ENCODE data around the gene KRTAP12-3. TPM values are rescaled to one million over a fixed set of nuclear protein-coding genes. Genes with fewer than 3 reads are reported as not detected.

KRTAP12-3 gene
- total RNA-seq, 1 experiment from 2014 or later, result not detected

- Mint-ChIP-seq H3K9me3 (peaks cover 40% of the 10 kb centered on the region), H3K27ac (no peak overlapping the region), H3K4me1 (peaks cover 6% of the 10 kb centered on the region), H3K4me3 (no peak overlapping the region), H3K27me3 (ENCODE audit: low read depth) (peaks cover 8% of the 10 kb centered on the region; the same call in 1 of the 2 replicates), H3K36me3 (peaks cover 25% of the 10 kb centered on the region)
- ChIA-PET CTCF (no interaction called here), POLR2A (no interaction called here)
- no peak for TF ChIP-seq GRHL2 (CRISPR knock-in tag; IDR thresholded peaks at IDR 0.05; ENCODE audit: insufficient replicate concordance, severe bottlenecking)
- TF ChIP-seq ZBTB21 (CRISPR knock-in tag; IDR thresholded peaks at IDR 0.05; ENCODE audit: borderline replicate concordance), result no peak
- no peak for TF ChIP-seq RELA (CRISPR knock-in tag; IDR thresholded peaks at IDR 0.05; ENCODE audit: borderline replicate concordance)
- no peak for TF ChIP-seq ZNF232 (CRISPR knock-in tag; IDR thresholded peaks at IDR 0.05)
- TF ChIP-seq MAX (CRISPR knock-in tag; IDR thresholded peaks at IDR 0.05), result no peak
- no peak for ATAC-seq
- no peak for DNase-seq (ENCODE audit: low spot score)
Observed at GRCh38 chr21:44640761-44641160, 17.0 kb upstream of the KRTAP12-3 start.

- DNase-seq (ENCODE audit: low spot score), result no peak
- Mint-ChIP-seq H3K9me3 (peaks cover 40% of the 10 kb centered on the region), H3K27me3 (ENCODE audit: low read depth) (peaks cover 8% of the 10 kb centered on the region; the same call in 1 of the 2 replicates), H3K4me1 (peaks cover 10% of the 10 kb centered on the region), H3K4me3 (no peak overlapping the region), H3K36me3 (peaks cover 28% of the 10 kb centered on the region), H3K27ac (no peak overlapping the region)
- POLR2A ChIA-PET, result no interaction called here
- ATAC-seq, result no peak
- no peak for TF ChIP-seq TEAD4 (CRISPR knock-in tag; IDR thresholded peaks at IDR 0.05)
- TF ChIP-seq ARID4B (CRISPR knock-in tag; IDR thresholded peaks at IDR 0.05; ENCODE audit: borderline replicate concordance), result no peak
- TF ChIP-seq ZNF219 (CRISPR knock-in tag; IDR thresholded peaks at IDR 0.05; ENCODE audit: borderline replicate concordance), result no peak
- no peak for TF ChIP-seq PREB (CRISPR knock-in tag; IDR thresholded peaks at IDR 0.05; ENCODE audit: borderline replicate concordance)
- TF ChIP-seq USF2 (CRISPR knock-in tag; IDR thresholded peaks at IDR 0.05), result no peak
- no peak for TF ChIP-seq CBFB (CRISPR knock-in tag; IDR thresholded peaks at IDR 0.05; ENCODE audit: low read depth)
- no peak for TF ChIP-seq KAT7 (CRISPR knock-in tag; IDR thresholded peaks at IDR 0.05; ENCODE audit: borderline replicate concordance)
- no peak for TF ChIP-seq ATF6 (CRISPR knock-in tag; IDR thresholded peaks at IDR 0.05)
- CTCF ChIA-PET, result no interaction called here
Observed at GRCh38 chr21:44643741-44644310, 13.9 kb upstream of the KRTAP12-3 start.

Measured in WTC11 (cell line).